Mammary epithelial cell (primary cell): Measurements from ENCODE around the gene STON2.

Experiments used
- CTCF ChIP-seq, 2 donors: IDR thresholded peaks in 1 of 2; conservative IDR thresholded peaks in 1 of 2; 2 replicates each; pipeline ENCODE4 v1.5.1; 2011 to 2012; ENCODE audit warnings: inconsistent platforms in 2 of 2, low read length in 2 of 2, mild to moderate bottlenecking in 2 of 2, control low read depth in 1 of 2, low read depth in 1 of 2; ENCODE audit not compliant: insufficient read depth in 1 of 2; ENCODE audit errors: extremely low read depth in 1 of 2
- EZH2 ChIP-seq: IDR thresholded peaks from 2 replicates; pipeline ENCODE4 v1.6.1; 2012; ENCODE audit warnings: low read length, inconsistent platforms, borderline replicate concordance

- peak; percentile 16 to 48 for TF ChIP-seq CTCF (conservative IDR thresholded peaks at IDR 0.05 in 1 of 2, IDR thresholded peaks at IDR 0.05 in 1 of 2; ENCODE audit: extremely low read depth in 1 of 2, insufficient read depth in 1 of 2, low read depth in 1 of 2, low read length in 2 of 2)
- no peak for TF ChIP-seq EZH2
Measured at GRCh38 chr14:81211844-81212243, 188.3 kb downstream of the STON2 start.
